Sigmoid colon (tissue), 4 donors: Measurements from ENCODE around the gene CACNA1A.

Experiments used
- CTCF ChIP-seq, 4 experiments: fragments of 450-650 bp in 3 of 4; fragments of 200-600 bp in 1 of 4; IDR thresholded peaks; one replicate each; pipeline ENCODE4 v1.5.1; 2016 to 2019; ENCODE audit warnings: antibody characterized with exemption in 4 of 4, mild to moderate bottlenecking in 3 of 4, moderate library complexity in 2 of 4
- POLR2A ChIP-seq, 2 donors: fragments of 450-650 bp; IDR thresholded peaks; one replicate each; pipeline ENCODE4 v1.6.1; 2016; ENCODE audit warnings: antibody characterized with exemption in 2 of 2, mild to moderate bottlenecking in 2 of 2, moderate library complexity in 2 of 2
- POLR2AphosphoS5 ChIP-seq, 4 donors: sonication (generic); formaldehyde crosslinking; IDR thresholded peaks; one replicate each; pipeline ENCODE4 v1.6.1; 2017; ENCODE audit warnings: antibody characterized with exemption in 4 of 4

- TF ChIP-seq POLR2A (IDR thresholded peaks at IDR 0.05) (no peak), CTCF (IDR thresholded peaks at IDR 0.05) (no peak), POLR2AphosphoS5 (IDR thresholded peaks at IDR 0.05) (no peak)
These were observed 191.5 kb downstream of the CACNA1A start for GRCh38 chr19:13314761-13315160.
